ENCODE data around the gene SKP2.

GRCh38 chr5:36209664-36210063 lies 57.8 kb downstream of the SKP2 start:
- TF ChIP-seq CTCF (IDR thresholded peaks at IDR 0.05; ENCODE audit: low read depth, low read length, poor library complexity, severe bottlenecking) (no peak), EZH2phosphoT487 (IDR thresholded peaks at IDR 0.05; ENCODE audit: borderline replicate concordance, low read length) (no peak)

All from DOHH2 (cell line).